PC-9 (cell line): ENCODE data around the gene TEX53. TPM values are rescaled to one million over a fixed set of nuclear protein-coding genes. Genes with fewer than 3 reads are reported as not detected.

Experiments
- BruUV-seq: library from RNA; stranded (reverse); fragments of 400-500 nt; replicated peaks from 2 replicates; lab custom pipeline; 2021; lab: Mats Ljungman, UMichigan
- CTCF ChIA-PET: fragments of 300-600 bp; sonication (Branson Sonifier 250); formaldehyde crosslinking; loops from one replicate; lab custom pipeline; 2022; ENCODE audit warnings: antibody characterized with exemption; lab: Charles Lee
- POLR2A ChIA-PET: fragments of 300-600 bp; sonication (Branson Sonifier 250); formaldehyde crosslinking; loops from one replicate; lab custom pipeline; 2022; ENCODE audit warnings: antibody characterized with exemption; ENCODE audit not compliant: unreplicated experiment; lab: Charles Lee
- DNase-seq, 2 experiments: peaks; one replicate each; pipeline versions ENCODE4 v3.0.0 to v3.0.0-alpha.2; 2015 to 2022; ENCODE audit warnings: mixed read lengths in 1 of 2
- H2AFZ ChIP-seq: fragments of 200-600 bp; sonication (generic); 2 replicates; pipeline ENCODE4 v1.8.1; 2017; ENCODE audit warnings: antibody characterized with exemption
- H3F3A ChIP-seq: fragments of 200-600 bp; sonication (generic); 2 replicates; pipeline ENCODE4 v1.8.1; 2017; ENCODE audit warnings: antibody characterized with exemption, mild to moderate bottlenecking, low read depth; ENCODE audit not compliant: insufficient read depth
- H3K27ac ChIP-seq: fragments of 200-600 bp; sonication (generic); 2 replicates; pipeline ENCODE4 v1.6.1; 2016; ENCODE audit warnings: mixed run types
- H3K27me3 ChIP-seq: fragments of 200-600 bp; sonication (generic); 2 replicates; pipeline ENCODE4 v1.6.1; 2016; ENCODE audit warnings: low read depth, mixed run types; ENCODE audit not compliant: insufficient read depth
- H3K36me3 ChIP-seq: fragments of 200-600 bp; sonication (generic); 2 replicates; pipeline ENCODE4 v1.6.1; 2016; ENCODE audit warnings: low read depth, mixed run types
- H3K4me1 ChIP-seq: fragments of 200-600 bp; sonication (generic); replicated peaks from 2 replicates; pipeline ENCODE4 v1.6.1; 2016; ENCODE audit warnings: mixed run types; ENCODE audit not compliant: insufficient read depth
- H3K4me2 ChIP-seq: fragments of 200-600 bp; sonication (generic); 2 replicates; pipeline ENCODE4 v1.6.1; 2017; ENCODE audit warnings: mixed run types
- H3K4me3 ChIP-seq: fragments of 200-600 bp; sonication (generic); 2 replicates; pipeline ENCODE4 v1.6.1; 2016; ENCODE audit warnings: mixed run types
- H3K79me2 ChIP-seq: fragments of 200-600 bp; sonication (generic); 2 replicates; pipeline ENCODE4 v1.6.1; 2017; ENCODE audit warnings: low read depth, mixed run types
- H3K9me2 ChIP-seq: fragments of 200-600 bp; sonication (generic); 2 replicates; pipeline ENCODE4 v1.8.1; 2017; ENCODE audit warnings: mild to moderate bottlenecking; ENCODE audit not compliant: insufficient read depth
- H3K9me3 ChIP-seq: fragments of 200-600 bp; sonication (generic); 2 replicates; pipeline ENCODE4 v1.8.1; 2016; ENCODE audit warnings: low read depth; ENCODE audit not compliant: insufficient read depth
- H4K20me1 ChIP-seq: fragments of 200-600 bp; sonication (generic); 2 replicates; pipeline ENCODE4 v1.8.1; 2017; ENCODE audit not compliant: insufficient read depth
- EZH2 ChIP-seq: fragments of 200-600 bp; sonication (generic); IDR thresholded peaks from 2 replicates; pipeline ENCODE4 v1.8.0; 2017; ENCODE audit warnings: antibody characterized with exemption, low read depth
- intact Hi-C: fragments of 100-400 bp; cut with micrococcal nuclease; formaldehyde crosslinking; loops from one replicate; pipeline ENCODE4 v1.10.0; 2022; ENCODE audit not compliant: unreplicated experiment
- total RNA-seq: library from RNA; stranded (reverse); gene quantifications from 2 replicates; pipeline ENCODE4 v1.2.3, GENCODE V29; 2021
- TF ChIP-seq, protein P1 (sequence below): fragments of 200-600 bp; sonication (generic); conservative IDR thresholded peaks from 2 replicates; pipeline ENCODE4 v1.6.1; 2017; ENCODE audit warnings: mixed run types, antibody characterized with exemption, mild to moderate bottlenecking, moderate library complexity

The TEX53 gene
- total RNA-seq, 1 experiment from 2014 or later = not detected

DNA sequence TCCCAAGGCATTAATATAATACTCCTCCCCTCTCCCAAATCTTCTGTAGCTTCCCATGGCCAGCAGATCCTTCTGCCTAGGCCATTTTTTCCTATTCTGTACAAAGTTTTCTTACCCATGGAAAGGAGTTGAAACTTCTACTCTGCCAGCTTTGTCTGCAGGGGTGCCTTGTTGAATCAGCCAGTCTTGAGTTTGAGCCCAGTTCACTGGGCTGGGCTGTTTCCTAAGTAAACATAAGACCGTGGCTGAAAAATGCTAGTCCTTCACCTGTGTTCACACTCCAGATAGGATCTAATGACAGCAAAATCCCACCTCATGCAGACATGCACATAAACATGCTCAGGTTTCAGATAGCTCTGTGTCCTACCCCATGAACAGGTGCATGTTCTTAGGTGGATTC lies 14.0 kb upstream of the TEX53 start:
- Histone ChIP-seq H3K27ac (no peak overlapping the region), H2AFZ (no peak overlapping the region), H3K36me3 (no peaks in the 10 kb centered on the region), H3K27me3 (no peaks in the 10 kb centered on the region), H3K4me2 (no peak overlapping the region), H4K20me1 (no peaks in the 10 kb centered on the region), H3K4me3 (no peak overlapping the region), H3K9me2 (no peaks in the 10 kb centered on the region), H3K79me2 (no peaks in the 10 kb centered on the region), H3K4me1 (0 out of 2 replicates have a peak, but pooled peaks cover 4% of the 10 kb centered on the region), H3F3A (no peaks in the 10 kb centered on the region), H3K9me3 (no peaks in the 10 kb centered on the region)
- POLR2A ChIA-PET = interaction anchor here (0.5 to 0.6 kb wide), 3 partner anchors 117 to 1617 kb away, joined by 3 to 5 read pairs (median 5); no protein-coding TSS in a partner anchor
- BruUV-seq = no TSS peak
- no peak for DNase-seq
- intact Hi-C loops = no loop called here
- CTCF ChIA-PET = interaction anchor here (0.5 kb wide), 1 partner anchor 337 kb away, joined by 4 read pairs; no protein-coding TSS in a partner anchor
- TF ChIP-seq EZH2 = no peak
- TF ChIP-seq, protein P1, sequence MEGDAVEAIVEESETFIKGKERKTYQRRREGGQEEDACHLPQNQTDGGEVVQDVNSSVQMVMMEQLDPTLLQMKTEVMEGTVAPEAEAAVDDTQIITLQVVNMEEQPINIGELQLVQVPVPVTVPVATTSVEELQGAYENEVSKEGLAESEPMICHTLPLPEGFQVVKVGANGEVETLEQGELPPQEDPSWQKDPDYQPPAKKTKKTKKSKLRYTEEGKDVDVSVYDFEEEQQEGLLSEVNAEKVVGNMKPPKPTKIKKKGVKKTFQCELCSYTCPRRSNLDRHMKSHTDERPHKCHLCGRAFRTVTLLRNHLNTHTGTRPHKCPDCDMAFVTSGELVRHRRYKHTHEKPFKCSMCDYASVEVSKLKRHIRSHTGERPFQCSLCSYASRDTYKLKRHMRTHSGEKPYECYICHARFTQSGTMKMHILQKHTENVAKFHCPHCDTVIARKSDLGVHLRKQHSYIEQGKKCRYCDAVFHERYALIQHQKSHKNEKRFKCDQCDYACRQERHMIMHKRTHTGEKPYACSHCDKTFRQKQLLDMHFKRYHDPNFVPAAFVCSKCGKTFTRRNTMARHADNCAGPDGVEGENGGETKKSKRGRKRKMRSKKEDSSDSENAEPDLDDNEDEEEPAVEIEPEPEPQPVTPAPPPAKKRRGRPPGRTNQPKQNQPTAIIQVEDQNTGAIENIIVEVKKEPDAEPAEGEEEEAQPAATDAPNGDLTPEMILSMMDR = no peak

DNA sequence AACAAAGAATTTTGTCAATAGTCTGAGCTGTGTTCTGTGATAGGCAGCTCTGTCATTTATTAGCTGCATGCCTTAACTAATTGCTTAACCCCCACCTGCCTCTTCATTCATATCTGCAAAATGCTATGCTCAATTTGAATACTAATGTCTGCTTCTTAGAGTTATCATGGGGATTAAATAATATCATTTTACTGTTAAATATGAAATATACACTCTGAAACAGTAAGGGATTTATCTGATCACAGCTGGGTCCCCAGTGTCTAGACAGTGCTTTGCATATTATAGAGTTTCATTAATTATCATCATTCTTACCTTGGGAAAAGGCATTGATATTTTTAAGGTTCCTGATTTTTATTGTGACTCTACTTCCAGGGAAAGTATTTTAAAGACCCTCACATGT lies 12.4 kb upstream of the TEX53 start:
- BruUV-seq = no TSS peak
- POLR2A ChIA-PET = interaction anchor here (0.5 kb wide), 1 partner anchor 88 kb away, joined by 5 read pairs; no protein-coding TSS in a partner anchor
- no peaks in the 10 kb centered on the region for H3K36me3 ChIP-seq
- H2AFZ ChIP-seq = no peak overlapping the region
- CTCF ChIA-PET = no interaction called here
- H3K4me1 ChIP-seq = 0 out of 2 replicates have a peak, but pooled peaks cover 4% of the 10 kb centered on the region
- H3K27me3 ChIP-seq = no peaks in the 10 kb centered on the region
- H3K4me2 ChIP-seq = no peak overlapping the region
- DNase-seq = no peak
- H3K9me2 ChIP-seq = no peaks in the 10 kb centered on the region
- H3K27ac ChIP-seq = no peak overlapping the region
- no peaks in the 10 kb centered on the region for H3F3A ChIP-seq
- no peaks in the 10 kb centered on the region for H3K79me2 ChIP-seq
- TF ChIP-seq, protein P1 = no peak
- no peak for TF ChIP-seq EZH2
- H4K20me1 ChIP-seq = no peaks in the 10 kb centered on the region
- no peak overlapping the region for H3K4me3 ChIP-seq
- intact Hi-C loops = loop anchor here (10.0 kb wide), 1 partner anchor 1995 kb away; no protein-coding TSS in a partner anchor
- H3K9me3 ChIP-seq = no peaks in the 10 kb centered on the region

DNA sequence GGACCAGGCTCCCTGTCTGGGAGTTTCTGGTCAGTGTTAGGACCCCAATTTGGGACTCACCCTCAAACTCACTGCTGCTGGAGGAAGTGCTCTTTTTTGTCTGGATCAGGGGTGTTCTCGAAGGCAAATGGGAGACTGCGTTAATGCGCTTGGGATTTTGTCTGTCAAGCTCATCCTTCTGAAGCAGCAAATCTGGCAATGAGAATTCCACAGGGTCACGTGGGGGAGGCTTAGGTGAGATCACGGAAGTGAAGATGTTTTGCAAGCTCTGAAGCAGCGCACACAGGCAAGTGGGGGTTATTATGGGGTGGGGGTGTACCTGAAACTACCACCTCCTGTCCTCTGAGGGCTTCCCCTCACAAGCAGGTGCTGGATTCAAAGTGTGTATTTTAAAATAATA lies 10.5 kb upstream of the TEX53 start:
- no peak for DNase-seq
- H3K27me3 ChIP-seq = no peaks in the 10 kb centered on the region
- CTCF ChIA-PET = no interaction called here
- no peak overlapping the region for H2AFZ ChIP-seq
- no peaks in the 10 kb centered on the region for H4K20me1 ChIP-seq
- no peaks in the 10 kb centered on the region for H3K9me3 ChIP-seq
- 0 out of 2 replicates have a peak, but pooled peaks cover 4% of the 10 kb centered on the region for H3K4me1 ChIP-seq
- no peak overlapping the region for H3K4me3 ChIP-seq
- POLR2A ChIA-PET = no interaction called here
- H3K4me2 ChIP-seq = no peak overlapping the region
- H3K36me3 ChIP-seq = no peaks in the 10 kb centered on the region
- H3K27ac ChIP-seq = no peak overlapping the region
- TF ChIP-seq EZH2 = no peak
- TF ChIP-seq, protein P1 = no peak
- no peaks in the 10 kb centered on the region for H3K79me2 ChIP-seq
- BruUV-seq = no TSS peak
- no peaks in the 10 kb centered on the region for H3F3A ChIP-seq
- intact Hi-C loops = loop anchor here (10.0 kb wide), 1 partner anchor 1997 kb away; no protein-coding TSS in a partner anchor
- H3K9me2 ChIP-seq = no peaks in the 10 kb centered on the region
